CD4-positive, alpha-beta T cell treated with Interleukin-21 for 1 hour (primary cell): ENCODE data around the gene NPAS3.

ENCODE experiments used
- DNase-seq: peaks from one replicate; pipeline ENCODE4 v3.0.0-alpha.2; 2020

The NPAS3 gene

DNA sequence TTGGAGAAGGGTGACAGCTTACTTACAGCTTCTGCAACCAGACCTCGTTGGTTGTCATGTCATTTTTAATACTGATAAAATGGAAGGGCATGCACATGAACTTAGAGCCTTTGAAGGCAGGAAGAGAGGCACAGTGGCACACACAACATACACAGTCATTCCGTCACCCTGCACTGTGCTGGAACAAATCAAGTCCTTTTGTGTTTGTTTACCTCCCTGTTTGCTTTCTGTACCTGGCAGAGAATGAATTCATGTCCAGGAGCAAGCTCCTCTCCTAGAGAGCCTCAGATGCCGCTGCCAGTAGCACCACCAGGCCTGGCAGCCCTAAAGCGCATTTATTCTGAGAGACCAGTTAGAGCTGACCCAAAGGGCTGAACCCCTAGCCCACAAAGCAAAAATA, 551.9 kb downstream of the NPAS3 start:
- DNase-seq, result no peak

DNA sequence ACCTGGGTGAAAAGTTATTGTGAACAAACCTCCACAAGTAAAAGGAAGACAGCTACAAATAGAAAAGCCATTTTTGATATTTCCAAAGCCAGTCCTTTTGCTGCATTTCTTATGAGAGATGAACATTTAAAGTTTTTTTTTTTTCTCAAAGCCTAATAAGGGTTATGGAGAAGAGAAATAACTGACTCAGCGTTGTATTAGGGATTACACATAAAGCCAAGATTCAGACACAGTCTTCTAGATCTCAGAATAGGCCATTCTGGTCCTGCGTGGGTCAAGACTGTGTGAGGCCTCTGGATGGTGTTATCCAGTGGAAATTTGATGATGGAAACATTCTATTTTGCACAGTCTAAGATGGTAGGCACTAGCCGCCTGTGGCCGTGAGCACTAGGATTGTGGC, 552.4 kb downstream of the NPAS3 start:
- no peak for DNase-seq

DNA sequence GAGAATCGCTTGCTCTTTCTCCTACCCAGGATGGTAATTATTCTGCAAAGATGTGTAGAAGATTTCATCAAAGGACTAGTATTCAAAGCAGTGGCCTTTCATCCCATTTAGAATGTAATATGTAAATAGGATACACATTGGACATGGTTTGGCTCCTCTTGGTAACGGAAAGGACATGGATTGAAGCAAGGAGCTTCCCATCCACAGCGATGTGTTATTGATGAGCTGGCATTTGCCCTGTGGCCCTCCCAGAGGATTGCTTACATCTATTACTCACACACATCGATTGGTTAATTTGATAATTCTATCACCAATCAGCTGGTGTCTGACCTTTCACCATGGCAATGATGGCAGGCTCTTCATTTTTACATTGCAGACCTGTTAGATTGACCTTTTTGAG, 553.8 kb downstream of the NPAS3 start:
- DNase-seq, result no peak

DNA sequence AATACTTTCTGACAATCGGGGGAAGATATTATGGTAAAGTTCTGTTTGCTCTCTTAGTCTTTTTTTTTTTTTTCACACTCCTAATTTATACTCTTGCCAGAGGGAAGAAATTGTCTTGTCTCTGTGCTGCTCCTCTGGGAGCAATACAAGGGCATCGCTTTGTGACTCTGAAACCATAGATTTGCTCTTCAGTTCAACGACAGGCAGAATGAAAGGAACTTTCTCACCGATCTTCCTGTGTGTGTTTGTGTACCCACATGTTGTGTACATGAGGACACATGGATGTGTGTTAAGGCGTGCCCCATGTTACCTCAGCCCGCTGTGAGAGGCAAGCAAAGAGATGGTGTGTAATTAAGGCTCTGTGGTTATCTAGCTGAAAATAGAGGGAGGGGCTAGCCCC, 554.6 kb downstream of the NPAS3 start:
- DNase-seq, result no peak

DNA sequence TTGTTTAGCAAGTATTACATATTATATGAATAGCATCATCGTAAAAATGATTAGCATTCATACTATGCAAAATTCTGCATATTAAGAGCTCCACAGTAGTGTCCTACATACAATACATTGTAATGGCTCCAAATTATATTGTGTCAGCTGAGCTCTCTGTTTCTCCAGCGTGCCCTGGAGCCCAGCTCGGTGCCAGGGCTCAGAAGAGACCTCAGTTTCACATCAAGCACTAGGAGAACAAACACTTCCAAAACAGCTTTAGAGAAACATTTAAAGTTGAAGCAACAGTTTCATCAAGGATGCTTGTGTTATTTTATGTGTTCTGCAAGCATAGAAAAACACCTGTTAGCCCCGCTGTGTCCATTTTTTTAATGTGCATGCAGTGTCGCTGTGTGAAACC, 555.3 kb downstream of the NPAS3 start:
- no peak for DNase-seq

DNA sequence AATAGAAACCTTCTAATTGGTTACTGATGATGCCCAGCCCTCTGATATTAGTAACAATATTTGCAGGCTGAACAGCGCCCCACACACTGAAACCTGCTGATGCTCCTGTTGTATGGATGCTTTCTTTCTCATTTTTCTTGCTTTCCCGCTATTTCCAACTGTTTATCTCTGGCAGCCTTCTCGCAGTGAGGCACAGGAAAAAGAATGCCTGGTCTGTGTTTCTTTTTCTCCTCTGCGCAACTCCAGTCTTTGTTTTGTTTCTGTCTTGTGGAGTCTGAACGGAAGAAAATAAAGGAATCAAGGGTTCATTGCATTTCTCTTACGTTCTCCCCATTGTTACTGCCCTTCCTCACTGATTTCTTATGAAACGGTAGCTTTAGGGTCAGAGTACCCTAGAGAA, 561.0 kb downstream of the NPAS3 start:
- DNase-seq, result no peak

DNA sequence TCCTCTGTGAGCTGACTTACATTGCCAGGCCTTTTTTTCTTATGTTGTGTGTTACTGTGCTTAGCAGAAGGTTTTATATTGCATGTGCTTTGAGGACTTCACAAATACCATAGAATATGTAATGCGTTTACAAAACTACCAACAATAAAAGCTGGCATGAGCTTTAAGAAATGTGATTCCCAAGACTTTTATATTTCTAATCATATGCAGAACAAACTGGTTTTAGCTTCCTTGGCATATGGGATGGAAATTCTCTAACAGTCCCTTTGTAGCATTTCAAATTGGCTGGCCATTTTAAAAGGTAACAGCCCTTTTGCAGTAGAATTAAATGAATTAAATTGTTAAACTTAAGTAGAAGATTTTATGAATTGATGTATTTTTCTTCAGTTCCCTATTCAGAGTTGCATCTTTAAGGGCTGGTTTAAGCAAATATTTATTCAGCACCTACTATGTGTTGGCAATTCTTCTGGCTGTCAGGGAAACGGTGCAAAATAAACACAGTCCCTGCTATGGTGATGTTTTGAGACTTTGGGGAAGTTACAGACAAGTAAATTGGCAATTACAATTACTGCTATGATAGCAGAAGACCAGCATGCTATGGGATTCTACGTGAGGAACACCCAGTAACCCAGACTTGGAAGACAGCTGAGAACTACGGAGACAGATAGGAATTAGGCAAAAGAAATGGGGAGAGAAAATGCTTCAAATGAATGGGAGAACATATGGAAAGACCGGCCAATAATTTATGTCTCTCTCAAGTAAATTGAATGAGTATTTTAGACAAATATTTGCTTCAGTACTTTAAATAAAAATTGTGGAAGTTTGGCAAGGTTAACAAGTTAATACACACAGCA, 565.8 kb downstream of the NPAS3 start:
- no peak for DNase-seq

DNA sequence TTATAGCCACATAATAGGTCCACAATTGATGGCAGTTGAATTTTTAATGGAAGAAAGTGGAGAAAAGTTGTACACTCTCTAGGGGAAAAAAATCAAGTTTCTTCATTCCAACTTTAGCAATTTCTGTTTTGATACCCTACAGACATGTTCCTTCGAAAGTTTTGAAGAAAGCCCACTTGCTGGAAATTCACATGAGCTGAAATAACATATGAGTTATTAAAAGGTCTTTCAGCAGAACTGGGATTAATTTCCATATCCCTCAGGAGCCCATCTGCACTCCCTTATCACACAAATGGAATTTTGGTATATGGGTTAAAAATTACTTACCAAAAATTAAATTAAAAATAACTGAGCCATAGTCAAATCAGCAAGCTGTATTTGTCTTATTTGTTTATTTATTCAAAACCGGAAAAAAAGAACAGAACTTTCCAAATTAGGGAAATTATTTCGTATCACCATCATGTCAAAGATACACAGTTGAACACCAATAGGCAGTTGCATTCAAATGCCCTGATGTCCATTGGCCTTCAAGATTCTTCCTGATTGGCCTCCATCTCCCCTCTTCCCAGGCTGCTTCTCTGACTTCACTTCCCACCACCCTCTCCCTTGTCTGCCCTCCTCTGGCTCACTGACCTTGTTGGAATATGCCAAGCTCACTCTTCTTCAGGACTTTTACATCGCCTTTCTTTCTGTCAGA, 566.7 kb downstream of the NPAS3 start:
- DNase-seq, result no peak

DNA sequence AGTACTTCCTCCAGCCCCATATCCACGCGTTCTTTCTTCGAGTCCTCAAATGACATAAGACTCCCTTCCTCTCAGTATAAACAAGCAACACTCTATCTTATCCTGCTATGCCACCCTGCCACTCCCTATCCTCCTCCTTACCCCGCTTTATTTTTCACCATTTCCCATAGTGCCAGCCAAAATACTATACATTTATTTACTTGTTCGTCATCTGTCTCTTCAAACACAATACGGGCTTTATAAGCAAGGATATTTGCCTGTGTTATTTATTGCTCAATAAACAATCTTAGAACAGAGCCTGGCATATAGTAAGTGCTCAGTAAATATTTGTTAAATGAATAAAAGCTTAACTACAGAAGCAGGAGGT, 567.3 kb downstream of the NPAS3 start:
- no peak for DNase-seq

DNA sequence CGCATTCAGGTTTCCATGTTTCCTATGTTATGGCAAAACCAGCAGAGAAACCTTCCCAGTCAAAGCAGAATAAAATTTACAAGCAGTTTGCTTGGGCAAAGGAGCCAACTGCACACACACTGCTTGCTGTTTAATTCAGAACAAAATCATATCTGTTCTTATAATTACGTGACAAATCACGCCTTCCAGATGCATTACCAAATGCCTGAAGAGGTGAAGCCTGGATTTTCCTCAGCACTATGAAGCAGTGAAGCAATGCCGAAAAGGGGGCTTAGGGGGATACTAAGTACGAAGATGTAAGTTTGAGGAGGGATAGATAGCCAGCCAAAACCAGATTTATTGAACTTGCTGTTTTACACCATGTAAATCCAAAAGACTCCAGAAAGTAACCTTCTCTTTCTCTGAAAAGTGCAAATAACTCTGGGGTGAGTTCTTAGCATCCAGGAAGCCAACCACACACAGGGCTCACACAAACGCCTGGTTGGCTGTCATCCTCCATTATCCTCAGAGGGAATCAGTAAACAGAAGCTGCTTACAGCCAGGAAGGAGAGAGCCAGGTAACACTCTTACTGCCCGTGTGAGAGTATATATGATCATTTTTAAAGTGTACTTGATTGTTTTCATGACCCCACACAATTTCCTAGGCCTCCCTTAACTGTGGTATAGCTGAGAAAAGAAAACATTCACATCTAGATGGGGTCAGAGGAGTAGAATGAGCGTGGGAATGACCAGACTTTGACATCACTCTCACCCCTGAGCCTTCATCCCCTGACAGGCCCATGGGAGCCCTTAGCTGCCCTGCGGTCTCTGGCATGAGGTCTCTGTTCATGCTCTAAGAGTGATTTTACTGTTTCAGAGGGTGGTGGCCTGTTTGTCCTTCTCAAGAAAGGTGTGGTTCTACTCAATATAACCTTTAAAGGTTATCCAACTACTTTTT, 569.7 kb downstream of the NPAS3 start:
- no peak for DNase-seq

DNA sequence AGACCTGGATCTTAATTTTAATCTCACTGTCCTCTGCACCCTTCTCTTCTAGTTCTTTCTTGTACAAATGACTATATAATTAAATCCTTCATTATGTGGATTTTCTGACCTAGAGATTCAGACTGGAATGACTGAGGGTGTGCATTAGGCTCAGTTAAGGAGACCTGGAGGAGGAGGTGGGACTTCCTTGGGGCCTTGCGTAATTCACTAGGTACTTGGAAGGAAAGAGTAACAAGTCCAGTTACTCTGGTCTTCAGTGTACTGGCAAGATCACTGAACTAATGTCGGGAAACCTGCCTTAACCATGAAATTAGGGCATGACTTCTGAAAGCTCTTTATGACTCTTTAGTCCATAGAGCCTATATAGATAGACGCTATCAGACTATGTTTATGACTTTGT, 570.8 kb downstream of the NPAS3 start:
- no peak for DNase-seq

DNA sequence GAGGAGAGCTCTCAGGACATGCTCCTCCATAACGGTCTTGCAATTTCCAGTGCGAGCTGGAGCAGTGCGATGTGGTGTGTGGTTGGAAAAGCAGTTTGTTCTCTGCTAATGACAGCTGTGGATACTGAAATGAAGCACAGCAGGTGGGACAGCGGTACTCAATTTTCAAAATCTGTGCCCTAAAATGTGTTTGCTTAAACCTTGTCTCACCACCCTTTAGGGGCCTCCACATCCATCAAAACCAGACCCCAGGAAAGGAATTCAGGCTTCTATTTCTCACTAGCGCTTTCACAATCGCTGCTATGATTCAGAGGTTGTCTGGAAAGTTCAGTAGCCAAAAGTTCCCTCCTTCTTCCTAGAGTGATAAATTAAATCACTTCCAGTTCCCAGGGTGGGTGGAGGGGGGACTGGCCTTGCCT, 571.4 kb downstream of the NPAS3 start:
- no peak for DNase-seq

DNA sequence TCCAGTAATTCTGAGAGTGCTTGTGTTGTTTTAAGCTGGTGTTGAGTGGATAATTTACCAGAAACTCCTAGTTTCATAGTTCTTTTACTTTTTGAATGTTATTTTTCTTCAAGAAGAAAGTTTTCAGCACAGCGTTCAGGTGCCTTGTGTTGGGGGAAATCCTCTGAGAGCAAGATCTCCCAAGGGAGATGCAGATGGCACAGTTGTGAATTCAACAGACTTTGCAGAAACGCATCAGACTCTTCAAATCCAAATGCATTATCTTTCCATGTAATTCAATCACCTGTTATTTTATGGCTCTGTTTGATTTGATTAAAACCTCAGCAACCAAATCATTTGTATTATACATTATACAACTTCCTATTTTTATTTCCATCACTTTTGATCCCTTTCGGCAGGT, 572.3 kb downstream of the NPAS3 start:
- no peak for DNase-seq

DNA sequence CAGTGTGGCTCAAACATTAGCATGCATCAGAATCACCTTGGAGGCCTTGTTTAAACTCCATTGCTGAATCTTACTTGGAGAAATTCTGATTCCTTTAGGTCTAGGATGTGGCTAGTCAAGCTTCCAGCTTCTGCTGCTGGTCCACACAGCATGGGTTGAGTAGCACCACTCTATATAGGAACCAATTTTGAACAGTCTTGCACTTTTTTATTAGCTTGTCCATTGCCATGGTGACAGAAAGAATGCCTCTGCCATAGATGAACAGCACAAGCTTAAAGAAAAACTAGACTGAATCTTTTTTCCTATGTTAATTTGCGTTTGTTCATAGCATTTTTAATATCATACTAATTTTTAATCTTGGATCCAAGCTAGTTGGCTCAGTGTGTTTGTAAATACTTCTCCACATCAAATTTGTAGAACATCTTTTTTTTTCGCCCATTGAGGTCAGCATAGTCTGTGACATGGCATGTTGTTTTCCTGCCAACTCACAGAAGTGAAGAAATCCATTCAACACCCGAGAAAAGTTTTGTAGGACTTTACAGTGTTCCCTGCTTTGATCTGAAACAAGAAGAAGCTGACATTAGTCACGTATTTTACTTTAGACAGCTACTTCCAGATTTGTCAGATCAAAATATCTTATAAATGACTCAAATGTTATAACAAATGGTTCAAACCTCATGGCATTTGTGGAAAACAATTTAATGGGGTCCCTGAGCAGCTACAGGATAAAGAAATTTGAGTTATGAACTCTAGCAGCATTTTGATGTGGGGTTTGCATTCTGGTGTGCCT, 573.4 kb downstream of the NPAS3 start:
- DNase-seq, result no peak

DNA sequence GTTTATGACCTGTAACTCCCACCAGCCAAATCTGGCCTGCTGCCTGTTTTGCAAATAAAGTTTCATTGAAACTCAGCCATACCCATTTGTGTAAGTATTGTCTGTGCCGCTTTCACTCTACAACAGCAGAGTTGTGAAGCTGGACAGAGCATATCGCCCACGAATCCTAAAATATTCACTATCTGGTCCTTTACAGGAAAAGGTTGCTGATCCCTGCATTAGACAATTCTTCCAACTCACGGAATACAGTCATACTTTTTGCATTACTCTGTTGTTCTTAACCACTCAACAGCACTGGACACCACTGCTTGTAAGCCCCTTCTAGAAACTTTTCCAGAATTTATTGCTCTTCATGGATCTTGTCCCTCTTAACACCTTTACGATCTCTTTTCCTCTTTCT, 576.8 kb downstream of the NPAS3 start:
- no peak for DNase-seq

DNA sequence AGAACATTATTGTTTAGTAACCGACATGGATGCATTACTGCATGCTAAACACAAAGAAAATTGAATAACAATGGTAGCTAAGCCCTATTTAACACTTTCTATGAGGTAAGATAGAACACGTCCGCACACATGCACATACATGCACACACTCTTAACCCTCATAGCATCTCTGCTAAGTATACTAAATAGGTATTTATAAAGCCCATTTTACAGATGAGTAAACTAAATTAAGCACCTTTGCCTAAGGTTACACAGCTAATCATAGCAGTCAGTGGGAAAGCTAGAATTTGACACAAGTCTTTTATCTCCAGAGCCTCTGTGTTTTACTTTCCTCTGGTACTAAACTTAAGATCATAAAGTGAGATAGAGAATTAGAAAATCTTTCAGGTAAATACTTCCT, 577.2 kb downstream of the NPAS3 start:
- no peak for DNase-seq

DNA sequence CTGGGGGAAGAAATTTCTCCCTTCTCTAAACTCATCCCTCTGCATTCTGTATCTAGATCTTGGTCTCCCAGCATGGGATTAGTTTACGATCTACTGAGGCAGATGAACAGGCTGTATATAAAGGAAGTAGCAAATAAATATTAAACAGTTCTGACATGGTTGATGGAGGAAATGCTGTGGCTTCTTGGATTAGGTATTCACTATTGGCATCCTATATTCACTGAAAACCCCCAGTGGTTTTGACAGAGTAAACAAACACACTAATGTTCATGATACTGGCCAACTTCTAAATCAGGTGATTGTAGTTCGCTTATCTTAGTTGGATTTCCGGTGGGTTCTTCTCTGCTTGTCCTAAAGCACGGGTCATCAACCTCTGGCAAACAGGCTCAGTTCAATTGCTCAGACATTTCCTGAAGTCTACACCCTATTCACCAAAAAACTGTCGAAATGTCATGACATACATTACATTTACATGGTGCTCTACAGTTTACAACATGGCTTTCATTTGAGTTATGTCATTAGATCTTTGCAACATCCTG, 578.3 kb downstream of the NPAS3 start:
- no peak for DNase-seq

DNA sequence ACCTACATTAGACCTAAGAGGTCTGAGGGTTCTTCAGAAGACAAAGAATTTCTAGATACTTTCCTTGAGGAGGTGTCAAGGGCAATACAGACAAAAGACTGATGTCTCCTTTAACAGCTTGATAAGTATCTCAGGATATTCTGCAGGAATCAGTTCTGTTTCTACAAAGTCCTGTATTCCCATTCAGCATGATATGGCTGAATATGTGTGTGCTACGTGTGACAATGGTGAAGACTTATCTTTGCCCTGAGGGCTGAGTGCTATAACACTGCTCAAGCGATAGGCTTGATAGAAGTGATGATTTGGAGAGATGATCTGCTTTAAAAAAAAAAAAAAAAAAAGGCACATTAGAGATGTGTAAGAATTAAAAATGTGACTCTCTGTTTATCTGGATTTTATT, 582.5 kb downstream of the NPAS3 start:
- no peak for DNase-seq

DNA sequence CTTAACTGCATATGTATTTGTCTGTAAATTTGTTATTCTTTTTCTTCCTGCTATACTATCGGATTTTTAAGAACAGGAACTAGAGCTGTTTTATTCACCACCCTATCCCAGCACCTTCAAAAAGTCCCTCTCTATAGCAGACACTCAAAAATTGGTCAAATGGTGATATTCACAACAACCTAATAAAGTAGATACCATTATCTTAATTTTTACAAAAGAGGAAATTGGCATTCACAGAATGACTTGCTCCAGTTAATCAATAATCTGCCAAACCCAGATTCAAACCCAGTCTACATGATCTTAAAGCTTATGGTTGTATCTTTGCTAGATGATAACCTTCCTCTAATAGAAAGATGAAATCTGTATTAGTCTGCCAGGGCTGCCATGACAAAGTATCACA, 585.6 kb downstream of the NPAS3 start:
- DNase-seq, result no peak

DNA sequence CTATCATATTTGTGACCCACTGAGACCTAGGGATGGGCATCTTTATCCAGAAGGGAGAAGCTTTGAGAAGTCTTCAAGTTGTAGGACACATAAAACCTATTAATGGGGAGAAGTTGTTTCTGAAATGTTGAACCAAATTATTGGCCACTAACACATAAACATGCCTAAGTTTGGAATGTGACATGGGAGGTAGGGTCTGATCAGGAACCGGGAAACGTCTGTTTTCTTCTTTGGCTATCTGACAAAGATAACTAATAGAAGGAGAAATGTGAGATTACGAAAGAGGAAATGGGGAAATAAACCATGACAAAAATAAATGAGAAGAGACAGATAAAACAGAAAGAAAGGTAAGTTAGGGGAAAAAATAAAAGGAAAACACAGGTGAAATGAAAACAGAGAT, 586.9 kb downstream of the NPAS3 start:
- no peak for DNase-seq

DNA sequence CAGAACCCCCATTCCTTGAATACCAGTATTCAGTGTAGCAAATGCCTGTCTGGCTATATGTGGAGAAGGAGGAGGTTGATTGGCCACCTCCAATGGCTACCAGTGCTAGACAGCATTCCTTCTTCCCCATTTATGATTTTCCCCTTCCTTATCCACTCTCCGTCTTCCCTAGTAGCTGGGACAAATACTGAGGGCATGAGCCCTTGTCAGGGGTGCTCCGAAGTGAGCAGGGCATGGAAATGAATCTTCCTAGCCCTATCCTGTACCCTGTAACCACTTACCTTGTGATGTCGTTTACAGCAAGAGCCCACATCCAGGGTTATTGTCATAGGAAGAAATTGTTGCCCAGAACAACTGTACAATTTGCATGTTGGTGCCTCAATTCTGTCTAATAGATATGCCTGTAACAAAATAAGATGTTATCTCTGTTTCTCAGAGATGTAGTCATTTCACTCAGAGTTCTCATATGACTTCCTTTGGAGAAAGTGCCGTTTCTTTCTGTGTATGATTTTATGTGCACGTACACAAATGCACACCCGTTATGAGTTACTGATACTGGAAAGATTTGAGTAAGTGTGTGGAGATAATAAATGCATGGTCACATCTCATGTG, 588.5 kb downstream of the NPAS3 start:
- DNase-seq, result no peak

DNA sequence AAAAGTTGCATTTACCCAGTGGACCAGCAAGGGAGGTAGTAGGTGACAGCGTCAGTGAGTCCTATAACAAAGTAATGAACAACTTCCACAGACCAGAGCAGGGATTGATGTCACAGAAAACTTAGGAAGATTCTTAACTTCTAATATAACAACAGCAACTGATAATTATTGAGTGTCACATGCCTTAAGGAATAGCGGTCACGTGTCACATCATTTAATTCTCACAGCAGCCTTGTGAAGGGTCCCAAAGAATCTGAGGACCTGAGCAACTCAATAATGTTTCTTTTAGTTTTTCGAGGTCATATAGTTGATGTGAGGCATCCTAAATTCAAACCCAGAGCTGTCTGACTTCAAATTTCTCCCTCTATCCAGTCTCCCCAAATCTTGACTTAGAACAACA, 590.0 kb downstream of the NPAS3 start:
- DNase-seq, result no peak
